Prostate gland (tissue), 2 donors: ENCODE data around the gene MBNL2. TPM values are rescaled to one million over a fixed set of nuclear protein-coding genes. Genes with fewer than 3 reads are reported as not detected.

ENCODE experiments used
- DNase-seq: peaks from one replicate; pipeline ENCODE4 v3.0.0-alpha.2; 2019; ENCODE audit warnings: low spot score
- H3K27ac ChIP-seq, 2 donors: fragments of 200-600 bp; sonication (generic); 2 replicates each; pipeline ENCODE4 v1.5.1; 2017 to 2019
- H3K27me3 ChIP-seq: fragments of 200-600 bp; sonication (generic); replicated peaks from 2 replicates; pipeline ENCODE4 v1.5.1; 2019; ENCODE audit not compliant: insufficient read depth
- H3K36me3 ChIP-seq, 2 donors: fragments of 200-600 bp; sonication (generic); 1 replicate in 1 of 2; 2 replicates in 1 of 2; pipeline versions ENCODE4 v1.5.1 to v1.8.1; 2017 to 2019
- H3K4me1 ChIP-seq: fragments of 200-600 bp; sonication (generic); replicated peaks from 2 replicates; pipeline ENCODE4 v1.5.1; 2019
- H3K4me3 ChIP-seq, 2 donors: fragments of 200-600 bp; sonication (generic); 2 replicates each; pipeline ENCODE4 v1.5.1; 2017 to 2019
- H3K9me3 ChIP-seq: fragments of 200-600 bp; sonication (generic); 2 replicates; pipeline ENCODE4 v1.5.1; 2017
- CTCF ChIP-seq, 4 experiments: fragments of 200-600 bp in 2 of 4; fragments of 450-650 bp in 2 of 4; sonication (generic) in 2 of 4; IDR thresholded peaks; 1 replicate in 3 of 4; 2 replicates in 1 of 4; pipeline ENCODE4 v1.5.1; 2016 to 2019; ENCODE audit warnings: antibody characterized with exemption in 4 of 4, mild to moderate bottlenecking in 2 of 4, moderate library complexity in 2 of 4
- POLR2A ChIP-seq: fragments of 450-650 bp; IDR thresholded peaks from one replicate; pipeline ENCODE4 v1.6.1; 2016; ENCODE audit warnings: antibody characterized with exemption, mild to moderate bottlenecking
- POLR2AphosphoS5 ChIP-seq: sonication (generic); formaldehyde crosslinking; IDR thresholded peaks from one replicate; pipeline ENCODE4 v1.6.1; 2017; ENCODE audit warnings: antibody characterized with exemption
- WGBS: methylation state at CpG from one replicate; pipeline ENCODE4 v1.1.5; 2018; 5-methylcytosine and 5-hydroxymethylcytosine counted together
- intact Hi-C: fragments of 100-400 bp; cut with DNase I; formaldehyde crosslinking; loops from one replicate; pipeline ENCODE4 v1.14.2; 2022
- total RNA-seq, 2 donors: library from RNA; depleted of rRNA; stranded (reverse); fragments of >200 nt; gene quantifications; one replicate each; pipeline ENCODE4 v1.1.0, GENCODE V29; 2016

MBNL2 gene
- total RNA-seq, 2 donors from 2014 or later, result 59.1 to 85.7 TPM

DNA sequence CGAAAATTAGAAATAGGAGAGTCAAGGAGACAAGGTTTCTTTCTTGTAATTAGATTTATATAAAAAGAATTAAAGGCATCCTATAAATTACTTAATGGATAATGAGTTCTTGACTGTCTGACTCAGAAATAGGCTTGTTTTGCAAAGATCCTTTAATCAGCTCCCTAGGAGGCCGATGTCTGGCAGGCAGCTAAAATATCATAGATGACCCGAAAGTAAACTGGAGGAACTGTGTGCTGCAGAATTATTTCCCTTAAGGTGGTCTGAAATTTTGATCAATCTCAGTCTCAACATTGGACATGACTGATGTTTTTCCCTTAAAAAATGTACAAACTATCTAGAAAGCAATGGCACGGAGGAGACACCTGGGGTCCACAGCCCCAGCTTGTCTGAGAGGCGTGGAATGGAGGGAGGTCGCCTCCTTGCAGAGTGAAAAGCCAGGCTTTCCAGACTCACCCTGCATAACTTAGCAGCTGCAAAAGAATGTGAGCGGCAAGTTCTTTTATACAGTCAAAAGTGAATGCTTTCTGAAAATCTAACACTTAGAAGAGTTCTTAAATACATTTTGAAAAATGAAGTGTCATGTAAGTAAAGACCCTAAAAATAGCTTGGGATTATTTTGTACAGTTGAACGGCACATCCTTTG, 44.8 kb downstream of the MBNL2 start:
- Histone ChIP-seq H3K27me3 (no peaks in the 10 kb centered on the region), H3K4me3 (no peak overlapping the region), H3K36me3 (no peaks in the 10 kb centered on the region), H3K27ac (no peak overlapping the region), H3K4me1 (no peaks in the 10 kb centered on the region), H3K9me3 (no peaks in the 10 kb centered on the region)
- 60% methylated on average over 8 of the region's 8 CpGs for WGBS
- no peak for DNase-seq
- TF ChIP-seq POLR2AphosphoS5 (no peak), CTCF (IDR thresholded peaks at IDR 0.05) (no peak), POLR2A (no peak)
- intact Hi-C loops, result no loop called here

DNA sequence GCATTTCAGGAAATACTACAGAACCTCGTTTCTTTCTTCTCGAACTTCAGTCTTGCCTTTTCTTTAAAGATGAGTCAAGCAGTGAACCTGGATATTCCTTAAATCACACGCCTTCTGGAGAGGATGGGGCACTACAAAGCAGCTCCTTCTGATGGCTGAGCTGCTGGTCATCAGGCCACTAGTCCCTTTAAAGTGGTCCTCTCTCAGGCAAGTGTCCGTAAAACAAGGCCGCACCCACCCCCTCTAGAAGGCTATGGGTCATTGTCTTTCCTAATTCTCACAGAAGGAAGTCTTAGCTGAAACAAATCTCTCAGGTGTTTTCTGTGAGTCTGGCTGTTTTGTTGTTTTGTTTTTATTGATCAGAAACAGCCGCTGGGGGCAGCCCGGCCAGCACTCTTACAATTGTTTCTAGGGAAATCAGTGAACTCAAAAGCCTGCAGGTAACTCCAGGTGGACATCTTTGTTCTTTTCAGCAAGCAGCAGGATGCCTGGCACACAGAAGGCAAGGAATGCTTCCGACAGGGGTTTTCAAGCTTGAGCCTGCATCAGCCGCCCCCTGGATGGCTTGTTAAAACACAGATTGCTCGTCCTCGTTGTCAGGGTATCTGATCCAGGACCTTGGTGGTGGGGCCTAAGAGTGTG, 45.4 kb downstream of the MBNL2 start:
- no peaks in the 10 kb centered on the region for H3K36me3 ChIP-seq
- no peaks in the 10 kb centered on the region for H3K27me3 ChIP-seq
- H3K4me3 ChIP-seq, result no peak overlapping the region
- WGBS, result 55% methylated on average over 11 of the region's 11 CpGs
- no peak overlapping the region for H3K27ac ChIP-seq
- no peaks in the 10 kb centered on the region for H3K9me3 ChIP-seq
- intact Hi-C loops, result no loop called here
- TF ChIP-seq CTCF (IDR thresholded peaks at IDR 0.05), result no peak
- no peak for TF ChIP-seq POLR2AphosphoS5
- no peak for TF ChIP-seq POLR2A
- H3K4me1 ChIP-seq, result no peaks in the 10 kb centered on the region
- DNase-seq, result no peak

GRCh38 chr13:97268772-97269171, 46.6 kb downstream of the MBNL2 start:
- no peak overlapping the region for H3K27ac ChIP-seq
- 61% methylated on average over 6 of the region's 6 CpGs for WGBS

GRCh38 chr13:97269603-97270002, 47.5 kb downstream of the MBNL2 start:
- Histone ChIP-seq H3K4me1 (no peaks in the 10 kb centered on the region), H3K4me3 (no peak overlapping the region), H3K27me3 (no peaks in the 10 kb centered on the region), H3K36me3 (no peaks in the 10 kb centered on the region), H3K9me3 (no peaks in the 10 kb centered on the region), H3K27ac (no peak overlapping the region)
- 98% methylated on average over 3 of the region's 3 CpGs for WGBS
- no peak for DNase-seq
- no peak for TF ChIP-seq POLR2AphosphoS5
- intact Hi-C loops, result no loop called here

More at GRCh38 chr13:97268772-97269171, 46.6 kb downstream of the MBNL2 start:
- Histone ChIP-seq H3K4me3 (no peak overlapping the region), H3K27me3 (no peaks in the 10 kb centered on the region), H3K4me1 (no peaks in the 10 kb centered on the region), H3K36me3 (no peaks in the 10 kb centered on the region), H3K9me3 (no peaks in the 10 kb centered on the region)
- intact Hi-C loops, result no loop called here
- TF ChIP-seq POLR2A (no peak), POLR2AphosphoS5 (no peak), CTCF (IDR thresholded peaks at IDR 0.05) (no peak)
- no peak for DNase-seq

- no peaks in the 10 kb centered on the region for H3K27me3 ChIP-seq
- H3K4me3 ChIP-seq, result no peak overlapping the region
- no peak for TF ChIP-seq POLR2A
- no peak for TF ChIP-seq CTCF (IDR thresholded peaks at IDR 0.05)
- TF ChIP-seq POLR2AphosphoS5, result no peak
- peak overlapping the region in 1 of 2 donors; percentile 53 for H3K27ac ChIP-seq
- no peaks in the 10 kb centered on the region for H3K4me1 ChIP-seq
- no peaks in the 10 kb centered on the region for H3K36me3 ChIP-seq
- intact Hi-C loops, result no loop called here
- DNase-seq, result no peak
- no peaks in the 10 kb centered on the region for H3K9me3 ChIP-seq
- 81% methylated on average over 1 of the region's 1 CpG for WGBS
Measured at GRCh38 chr13:97272526-97272925, 50.4 kb downstream of the MBNL2 start.
